ENCODE data around the gene HACD1. TPM values are rescaled to one million over a fixed set of nuclear protein-coding genes. Genes with fewer than 3 reads are reported as not detected.

The HACD1 gene
- total and polyA plus RNA-seq, 2 donors (not counting 3 experiments of a cell fraction or from before 2014, with no cell fraction given), result 17.4 to 25.2 TPM

DNA sequence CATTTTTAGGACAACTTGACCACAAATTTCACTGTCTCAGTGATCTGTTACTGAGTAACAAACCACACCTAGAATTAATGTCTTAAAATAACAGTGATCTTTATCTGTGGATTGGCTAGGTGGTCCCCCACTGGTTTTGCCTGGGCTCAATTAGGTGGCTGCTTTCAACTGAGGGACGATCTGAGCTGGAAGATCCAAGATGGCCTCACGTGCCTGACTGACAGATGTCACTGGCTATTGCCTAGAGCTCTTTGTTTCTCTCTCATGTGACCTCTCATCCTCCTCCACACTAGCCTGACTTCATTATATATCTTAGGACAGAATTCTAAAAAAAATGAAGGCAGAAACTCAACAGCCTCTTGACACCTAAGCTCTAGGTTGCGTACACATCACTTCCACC, 59.7 kb downstream of the HACD1 start:
- H2AFZ ChIP-seq (ENCODE audit: low read depth, low read length), result no peak overlapping the region
- no peaks in the 10 kb centered on the region for H3K9me3 ChIP-seq (replicated peaks; ENCODE audit: control insufficient read depth, insufficient read depth, low read length)
- H3K9me1 ChIP-seq (replicated peaks; ENCODE audit: control insufficient read depth, extremely low read depth, insufficient read depth, low read length), result no peaks in the 10 kb centered on the region
- H3K27me3 ChIP-seq (ENCODE audit: control insufficient read depth in 2 of 2, insufficient read depth in 2 of 2, low read length in 2 of 2), result no peaks in the 10 kb centered on the region
- ChIA-PET CTCF (interaction anchor here (1.1 kb wide), 1 partner anchor 13 kb away, joined by 3 read pairs; no protein-coding TSS in a partner anchor), POLR2A (no interaction called here)
- no peak overlapping the region for H3K4me2 ChIP-seq (ENCODE audit: insufficient read depth, low read length)
- no peaks in the 10 kb centered on the region for H3K79me2 ChIP-seq (ENCODE audit: control insufficient read depth, insufficient read depth, low read length)
- no peak overlapping the region for H3K27ac ChIP-seq (ENCODE audit: insufficient read depth, low read depth, low read length)
- DNase-seq (ENCODE audit: low read depth, low spot score) (no peak), FAIRE-seq (no peak)
- TF ChIP-seq, protein P1, sequence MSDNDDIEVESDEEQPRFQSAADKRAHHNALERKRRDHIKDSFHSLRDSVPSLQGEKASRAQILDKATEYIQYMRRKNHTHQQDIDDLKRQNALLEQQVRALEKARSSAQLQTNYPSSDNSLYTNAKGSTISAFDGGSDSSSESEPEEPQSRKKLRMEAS (IDR thresholded peaks at IDR 0.05; ENCODE audit: insufficient read depth, insufficient read length), result no peak
- H3K36me3 ChIP-seq (ENCODE audit: control insufficient read depth in 2 of 2, extremely low read depth in 1 of 2, insufficient read depth in 2 of 2, low read length in 2 of 2), result no peaks in the 10 kb centered on the region
- no TSS peak for BruUV-seq (replicated peaks)
- H3K4me3 ChIP-seq (replicated peaks in 1 of 3; ENCODE audit: insufficient read depth in 1 of 3, low read depth in 1 of 3, low read length in 3 of 3), result no peak overlapping the region
- no peaks in the 10 kb centered on the region for H4K20me1 ChIP-seq (replicated peaks; ENCODE audit: control insufficient read depth, extremely low read depth, insufficient read depth, low read length)
- no peak overlapping the region for H3K9ac ChIP-seq (replicated peaks; ENCODE audit: extremely low read depth, insufficient read depth, low read length)
- no peaks in the 10 kb centered on the region for H3K4me1 ChIP-seq (ENCODE audit: control insufficient read depth, extremely low read depth, insufficient read depth, low read length)
- dilution Hi-C loops (cut with MboI; ENCODE audit: extremely low pct_ligation_motif_present, low sequenced_read_pairs), result no loop called here
- intact Hi-C loops (cut with micrococcal nuclease), result no loop called here

DNA sequence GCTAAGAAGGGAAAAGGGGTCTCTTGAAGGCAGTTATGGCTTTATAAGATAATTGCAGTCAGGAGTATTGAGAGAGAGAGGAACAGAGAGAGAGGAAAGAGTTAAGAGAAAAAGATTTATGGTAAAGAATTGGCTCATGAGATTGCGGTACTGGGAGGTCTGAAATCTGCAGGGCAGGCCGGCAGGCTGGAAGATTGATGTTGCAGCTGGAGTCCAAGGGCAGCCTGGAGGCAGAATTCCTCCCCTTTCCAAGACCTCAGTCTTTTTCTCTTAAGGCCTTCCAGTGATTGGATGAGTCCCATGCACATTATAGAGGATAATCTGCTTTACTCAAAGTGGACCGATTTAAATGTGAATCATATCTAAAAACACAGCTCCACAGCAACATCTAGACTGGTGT, 68.4 kb downstream of the HACD1 start:
- POLR2A ChIA-PET, result no interaction called here
- no peaks in the 10 kb centered on the region for H3K27me3 ChIP-seq (ENCODE audit: control insufficient read depth in 2 of 2, insufficient read depth in 2 of 2, low read length in 2 of 2)
- dilution Hi-C loops (cut with MboI; ENCODE audit: extremely low pct_ligation_motif_present, low sequenced_read_pairs), result no loop called here
- FAIRE-seq (no peak), DNase-seq (ENCODE audit: low read depth, low spot score) (no peak)
- no peak overlapping the region for H3K9ac ChIP-seq (replicated peaks; ENCODE audit: extremely low read depth, insufficient read depth, low read length)
- H3K4me2 ChIP-seq (ENCODE audit: insufficient read depth, low read length), result no peak overlapping the region
- no peaks in the 10 kb centered on the region for H3K4me1 ChIP-seq (ENCODE audit: control insufficient read depth, extremely low read depth, insufficient read depth, low read length)
- H3K36me3 ChIP-seq (ENCODE audit: control insufficient read depth in 2 of 2, extremely low read depth in 1 of 2, insufficient read depth in 2 of 2, low read length in 2 of 2), result no peaks in the 10 kb centered on the region
- H4K20me1 ChIP-seq (replicated peaks; ENCODE audit: control insufficient read depth, extremely low read depth, insufficient read depth, low read length), result no peaks in the 10 kb centered on the region
- H3K27ac ChIP-seq (ENCODE audit: insufficient read depth, low read depth, low read length), result no peak overlapping the region
- intact Hi-C loops (cut with micrococcal nuclease), result no loop called here
- H3K4me3 ChIP-seq (replicated peaks in 1 of 3; ENCODE audit: insufficient read depth in 1 of 3, low read depth in 1 of 3, low read length in 3 of 3), result no peak overlapping the region
- no TSS peak for BruUV-seq (replicated peaks)
- no peaks in the 10 kb centered on the region for H3K9me1 ChIP-seq (replicated peaks; ENCODE audit: control insufficient read depth, extremely low read depth, insufficient read depth, low read length)
- CTCF ChIA-PET, result no interaction called here
- TF ChIP-seq MYC (IDR thresholded peaks at IDR 0.05; ENCODE audit: low read depth, low read length) (no peak), EZH2 (IDR thresholded peaks at IDR 0.05; ENCODE audit: borderline replicate concordance, low read depth, low read length, severe bottlenecking) (no peak), JUN (IDR thresholded peaks at IDR 0.05; ENCODE audit: borderline replicate concordance, insufficient read depth, insufficient read length, low read depth) (no peak), GATA2 (IDR thresholded peaks at IDR 0.05; ENCODE audit: insufficient read depth, insufficient read length, low read depth, low read length) (no peak), POLR2AphosphoS5 (IDR thresholded peaks at IDR 0.05; ENCODE audit: insufficient read depth, low read depth, low read length) (no peak), POLR2A (IDR thresholded peaks at IDR 0.05; ENCODE audit: low read depth, low read length) (no peak), FOS (IDR thresholded peaks at IDR 0.05; ENCODE audit: borderline replicate concordance, insufficient read depth, low read length) (no peak)
- TF ChIP-seq, protein P1 (IDR thresholded peaks at IDR 0.05; ENCODE audit: insufficient read depth, insufficient read length), result no peak
- TF ChIP-seq, protein P2, sequence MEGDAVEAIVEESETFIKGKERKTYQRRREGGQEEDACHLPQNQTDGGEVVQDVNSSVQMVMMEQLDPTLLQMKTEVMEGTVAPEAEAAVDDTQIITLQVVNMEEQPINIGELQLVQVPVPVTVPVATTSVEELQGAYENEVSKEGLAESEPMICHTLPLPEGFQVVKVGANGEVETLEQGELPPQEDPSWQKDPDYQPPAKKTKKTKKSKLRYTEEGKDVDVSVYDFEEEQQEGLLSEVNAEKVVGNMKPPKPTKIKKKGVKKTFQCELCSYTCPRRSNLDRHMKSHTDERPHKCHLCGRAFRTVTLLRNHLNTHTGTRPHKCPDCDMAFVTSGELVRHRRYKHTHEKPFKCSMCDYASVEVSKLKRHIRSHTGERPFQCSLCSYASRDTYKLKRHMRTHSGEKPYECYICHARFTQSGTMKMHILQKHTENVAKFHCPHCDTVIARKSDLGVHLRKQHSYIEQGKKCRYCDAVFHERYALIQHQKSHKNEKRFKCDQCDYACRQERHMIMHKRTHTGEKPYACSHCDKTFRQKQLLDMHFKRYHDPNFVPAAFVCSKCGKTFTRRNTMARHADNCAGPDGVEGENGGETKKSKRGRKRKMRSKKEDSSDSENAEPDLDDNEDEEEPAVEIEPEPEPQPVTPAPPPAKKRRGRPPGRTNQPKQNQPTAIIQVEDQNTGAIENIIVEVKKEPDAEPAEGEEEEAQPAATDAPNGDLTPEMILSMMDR (IDR thresholded peaks at IDR 0.05; ENCODE audit: extremely low read depth in 1 of 2, insufficient read depth in 1 of 2, low read depth in 1 of 2, low read length in 2 of 2), result no peak
- H3K79me2 ChIP-seq (ENCODE audit: control insufficient read depth, insufficient read depth, low read length), result peaks cover 2% of the 10 kb centered on the region
- H2AFZ ChIP-seq (ENCODE audit: low read depth, low read length), result no peak overlapping the region
- no peaks in the 10 kb centered on the region for H3K9me3 ChIP-seq (replicated peaks; ENCODE audit: control insufficient read depth, insufficient read depth, low read length)

Data from endothelial cell of umbilical vein (primary cell).